Cerebellar cortex (tissue), 1 donor: ENCODE results near the gene DSG3.

Experiments
- DNase-seq: peaks from one replicate; pipeline ENCODE4 v3.0.0-alpha.2; 2015; ENCODE audit warnings: low spot score

Gene DSG3

DNA sequence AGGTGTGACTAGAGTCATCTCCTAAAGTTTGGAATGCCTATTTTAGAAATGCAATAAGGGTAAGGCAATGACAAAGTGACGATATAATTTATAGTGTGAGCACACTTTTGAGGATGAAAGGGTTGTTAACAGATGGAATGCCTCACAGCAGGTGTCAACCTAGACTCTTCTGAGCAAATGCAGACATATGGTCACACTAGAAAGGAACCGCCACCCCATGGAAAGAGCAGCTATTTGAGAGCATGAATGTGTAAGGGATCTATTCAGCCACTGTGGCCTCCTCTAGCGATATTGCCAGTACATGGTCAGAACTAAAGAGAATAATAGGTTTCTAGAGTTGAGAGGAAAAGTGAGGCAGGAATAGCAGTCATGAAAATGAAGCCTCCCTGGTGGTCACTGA, 68.9 kb downstream of the DSG3 start:
- peak; percentile 71 for DNase-seq

DNA sequence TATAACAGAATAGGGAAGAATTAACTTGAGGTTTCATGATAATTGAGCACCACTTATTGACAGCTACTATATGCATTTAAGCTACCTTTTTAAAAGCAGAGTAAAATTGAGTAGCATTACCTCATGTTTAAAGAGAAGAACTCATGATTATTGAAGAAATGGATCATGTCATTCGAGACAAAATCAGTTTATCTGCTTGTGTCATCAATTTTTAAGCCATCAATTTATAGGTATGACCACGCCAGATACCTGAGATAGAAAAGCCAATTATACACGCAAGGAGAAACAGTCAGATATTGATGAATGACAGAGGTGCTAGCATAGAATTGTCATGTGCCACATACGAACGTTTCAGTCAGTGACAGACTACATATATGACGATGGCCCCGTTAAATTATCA, 78.8 kb downstream of the DSG3 start:
- DNase-seq, result no peak
